ENCODE measurements around the gene SHANK3.

Gene SHANK3

DNA sequence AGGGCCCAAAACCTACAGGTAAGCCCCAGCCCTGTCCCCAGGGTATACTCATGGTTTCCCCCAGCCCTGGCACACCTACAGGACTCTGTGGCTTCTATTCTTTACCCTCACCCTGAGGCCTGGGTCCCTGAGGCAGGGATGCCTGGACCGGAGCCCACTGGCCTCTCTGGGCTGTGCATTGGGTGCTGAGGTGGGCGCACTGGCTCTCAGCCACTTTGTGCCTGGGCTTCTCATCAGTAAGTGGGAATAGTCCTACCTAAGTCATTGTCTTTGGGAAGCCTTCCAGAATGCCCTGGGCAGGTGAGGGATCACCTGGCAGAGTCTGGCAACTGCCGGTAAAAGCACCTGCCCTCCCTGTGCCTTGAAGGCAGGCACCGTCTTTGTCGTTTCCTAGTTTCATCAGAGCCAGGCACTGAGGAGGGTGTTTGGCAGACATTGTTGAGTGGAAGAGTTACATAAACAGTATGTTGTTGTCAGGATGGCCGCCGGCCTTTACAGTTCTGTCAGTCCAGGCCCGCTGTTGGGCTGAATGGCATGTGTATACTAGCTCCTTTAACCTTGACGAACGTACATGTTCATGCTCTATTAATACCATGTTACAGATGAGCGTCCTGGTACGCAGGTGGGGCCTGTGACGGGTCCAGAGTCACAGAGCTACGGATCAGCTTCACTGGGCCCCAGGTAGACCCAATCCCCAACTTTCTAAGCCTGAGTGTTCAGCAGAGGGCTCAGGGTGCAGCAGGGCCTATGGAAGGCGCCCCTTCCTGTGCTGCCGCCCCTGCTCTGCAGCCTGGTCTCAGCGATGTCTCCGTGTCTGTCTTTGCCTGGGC, 23.0 kb downstream of the SHANK3 start:
- Histone ChIP-seq H3K4me2 (ENCODE audit: low read depth, low read length, poor library complexity, severe bottlenecking) (no peak overlapping the region), H4K20me1 (ENCODE audit: low read depth, low read length) (no peaks in the 10 kb centered on the region), H2AFZ (ENCODE audit: low read depth, low read length, severe bottlenecking) (no peak overlapping the region), H3K9me2 (replicated peaks; ENCODE audit: insufficient read depth, low read length) (no peaks in the 10 kb centered on the region), H3K27me3 (ENCODE audit: low read length) (no peaks in the 10 kb centered on the region), H3K9ac (ENCODE audit: low read length) (no peak overlapping the region), H3K79me2 (ENCODE audit: insufficient read depth, low read length) (no peaks in the 10 kb centered on the region), H3K36me3 (ENCODE audit: low read length) (no peaks in the 10 kb centered on the region), H3K4me3 (ENCODE audit: insufficient read depth, low read length, poor library complexity, severe bottlenecking) (no peak overlapping the region), H3F3A (ENCODE audit: insufficient read depth) (no peaks in the 10 kb centered on the region), H3K27ac (ENCODE audit: low read depth, low read length) (no peak overlapping the region), H3K9me3 (ENCODE audit: insufficient read depth, low read length) (no peaks in the 10 kb centered on the region)
- TF ChIP-seq EZH2phosphoT487 (conservative IDR thresholded peaks at IDR 0.05; ENCODE audit: low read length): no peak
- TF ChIP-seq, protein P1, sequence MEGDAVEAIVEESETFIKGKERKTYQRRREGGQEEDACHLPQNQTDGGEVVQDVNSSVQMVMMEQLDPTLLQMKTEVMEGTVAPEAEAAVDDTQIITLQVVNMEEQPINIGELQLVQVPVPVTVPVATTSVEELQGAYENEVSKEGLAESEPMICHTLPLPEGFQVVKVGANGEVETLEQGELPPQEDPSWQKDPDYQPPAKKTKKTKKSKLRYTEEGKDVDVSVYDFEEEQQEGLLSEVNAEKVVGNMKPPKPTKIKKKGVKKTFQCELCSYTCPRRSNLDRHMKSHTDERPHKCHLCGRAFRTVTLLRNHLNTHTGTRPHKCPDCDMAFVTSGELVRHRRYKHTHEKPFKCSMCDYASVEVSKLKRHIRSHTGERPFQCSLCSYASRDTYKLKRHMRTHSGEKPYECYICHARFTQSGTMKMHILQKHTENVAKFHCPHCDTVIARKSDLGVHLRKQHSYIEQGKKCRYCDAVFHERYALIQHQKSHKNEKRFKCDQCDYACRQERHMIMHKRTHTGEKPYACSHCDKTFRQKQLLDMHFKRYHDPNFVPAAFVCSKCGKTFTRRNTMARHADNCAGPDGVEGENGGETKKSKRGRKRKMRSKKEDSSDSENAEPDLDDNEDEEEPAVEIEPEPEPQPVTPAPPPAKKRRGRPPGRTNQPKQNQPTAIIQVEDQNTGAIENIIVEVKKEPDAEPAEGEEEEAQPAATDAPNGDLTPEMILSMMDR (IDR thresholded peaks at IDR 0.05; ENCODE audit: insufficient read depth, low read length, poor library complexity, severe bottlenecking): no peak

- Histone ChIP-seq H3K9me3 (ENCODE audit: insufficient read depth, low read length) (no peaks in the 10 kb centered on the region), H3K4me3 (ENCODE audit: insufficient read depth, low read length, poor library complexity, severe bottlenecking) (no peak overlapping the region), H3K27ac (ENCODE audit: low read depth, low read length) (no peak overlapping the region), H3K9me2 (replicated peaks; ENCODE audit: insufficient read depth, low read length) (no peaks in the 10 kb centered on the region), H3K36me3 (ENCODE audit: low read length) (no peaks in the 10 kb centered on the region), H3K4me2 (ENCODE audit: low read depth, low read length, poor library complexity, severe bottlenecking) (no peak overlapping the region), H4K20me1 (ENCODE audit: low read depth, low read length) (no peaks in the 10 kb centered on the region), H3F3A (ENCODE audit: insufficient read depth) (no peaks in the 10 kb centered on the region), H3K27me3 (ENCODE audit: low read length) (no peaks in the 10 kb centered on the region), H3K9ac (ENCODE audit: low read length) (no peak overlapping the region), H3K79me2 (ENCODE audit: insufficient read depth, low read length) (no peaks in the 10 kb centered on the region), H2AFZ (ENCODE audit: low read depth, low read length, severe bottlenecking) (no peak overlapping the region)
- TF ChIP-seq EZH2phosphoT487 (conservative IDR thresholded peaks at IDR 0.05; ENCODE audit: low read length): no peak
Observed at GRCh38 chr22:50696251-50696798, 23.7 kb downstream of the SHANK3 start.

DNA sequence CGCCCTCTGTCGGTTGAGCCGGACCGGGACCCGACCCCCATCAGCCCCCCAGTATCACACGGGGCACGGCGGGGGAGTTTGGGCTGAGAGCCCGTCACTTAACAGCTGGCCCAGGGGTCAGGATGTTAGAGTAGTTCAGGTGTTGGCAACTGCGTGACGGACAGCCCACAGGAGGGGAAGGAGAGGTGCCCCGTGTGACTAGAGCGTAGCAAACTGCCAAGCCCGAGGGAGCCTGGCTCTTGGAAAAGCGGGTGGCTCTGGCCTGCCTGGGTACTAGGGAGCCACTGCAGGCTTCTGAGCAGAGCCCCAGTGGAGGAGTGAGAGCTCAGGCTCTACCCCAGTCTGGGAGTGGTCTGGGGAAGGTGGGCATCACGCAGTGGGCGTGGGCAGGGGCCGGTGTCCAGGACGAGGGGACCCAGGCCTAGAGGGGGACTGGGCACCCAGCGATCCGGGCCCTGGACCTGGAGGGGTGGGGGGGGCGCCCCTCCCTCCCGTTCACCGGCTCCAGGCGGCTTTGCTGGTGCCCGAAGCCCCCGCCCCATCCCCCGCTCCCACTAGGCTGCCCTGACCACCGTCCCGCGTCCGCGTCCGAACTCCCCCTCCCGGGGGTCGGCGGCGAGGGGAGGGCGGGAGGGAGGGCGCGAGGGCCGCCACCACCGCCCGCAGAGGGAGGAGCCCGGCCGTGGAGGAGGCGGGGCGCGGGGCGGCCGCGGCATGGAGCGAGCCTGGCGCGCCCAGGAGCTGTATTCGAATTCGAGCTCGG, 24.4 kb downstream of the SHANK3 start:
- H3K9ac ChIP-seq (ENCODE audit: low read length): no peak overlapping the region
- no peak for TF ChIP-seq EZH2phosphoT487 (conservative IDR thresholded peaks at IDR 0.05; ENCODE audit: low read length)
- TF ChIP-seq, protein P1 (IDR thresholded peaks at IDR 0.05; ENCODE audit: insufficient read depth, low read length, poor library complexity, severe bottlenecking): no peak
- H4K20me1 ChIP-seq (ENCODE audit: low read depth, low read length): no peaks in the 10 kb centered on the region
- H3K27ac ChIP-seq (ENCODE audit: low read depth, low read length): no peak overlapping the region
- H3K36me3 ChIP-seq (ENCODE audit: low read length): no peaks in the 10 kb centered on the region
- H3K79me2 ChIP-seq (ENCODE audit: insufficient read depth, low read length): no peaks in the 10 kb centered on the region
- H2AFZ ChIP-seq (ENCODE audit: low read depth, low read length, severe bottlenecking): no peak overlapping the region
- no peak overlapping the region for H3K4me3 ChIP-seq (ENCODE audit: insufficient read depth, low read length, poor library complexity, severe bottlenecking)
- no peaks in the 10 kb centered on the region for H3K9me3 ChIP-seq (ENCODE audit: insufficient read depth, low read length)
- H3F3A ChIP-seq (ENCODE audit: insufficient read depth): no peaks in the 10 kb centered on the region
- no peaks in the 10 kb centered on the region for H3K9me2 ChIP-seq (replicated peaks; ENCODE audit: insufficient read depth, low read length)
- H3K4me2 ChIP-seq (ENCODE audit: low read depth, low read length, poor library complexity, severe bottlenecking): no peak overlapping the region
- H3K27me3 ChIP-seq (ENCODE audit: low read length): no peaks in the 10 kb centered on the region

Data from SU-DHL-6 (cell line).